GM12875 (cell line): ENCODE measurements around the gene PIP5K1B.

Source experiments
- H3K4me3 ChIP-seq: one replicate; pipeline ENCODE4 v1.5.1; 2011; ENCODE audit warnings: low read depth, low read length, control low read depth
- TF ChIP-seq, protein P1 (sequence below): IDR thresholded peaks from 2 replicates; pipeline ENCODE4 v1.5.1; 2011; ENCODE audit warnings: low read depth, mild to moderate bottlenecking, control low read depth, inconsistent platforms, low read length, moderate library complexity, borderline replicate concordance; ENCODE audit not compliant: insufficient read depth

PIP5K1B gene

GRCh38 chr9:68763104-68763503 lies 58.1 kb downstream of the PIP5K1B start:
- TF ChIP-seq, protein P1, sequence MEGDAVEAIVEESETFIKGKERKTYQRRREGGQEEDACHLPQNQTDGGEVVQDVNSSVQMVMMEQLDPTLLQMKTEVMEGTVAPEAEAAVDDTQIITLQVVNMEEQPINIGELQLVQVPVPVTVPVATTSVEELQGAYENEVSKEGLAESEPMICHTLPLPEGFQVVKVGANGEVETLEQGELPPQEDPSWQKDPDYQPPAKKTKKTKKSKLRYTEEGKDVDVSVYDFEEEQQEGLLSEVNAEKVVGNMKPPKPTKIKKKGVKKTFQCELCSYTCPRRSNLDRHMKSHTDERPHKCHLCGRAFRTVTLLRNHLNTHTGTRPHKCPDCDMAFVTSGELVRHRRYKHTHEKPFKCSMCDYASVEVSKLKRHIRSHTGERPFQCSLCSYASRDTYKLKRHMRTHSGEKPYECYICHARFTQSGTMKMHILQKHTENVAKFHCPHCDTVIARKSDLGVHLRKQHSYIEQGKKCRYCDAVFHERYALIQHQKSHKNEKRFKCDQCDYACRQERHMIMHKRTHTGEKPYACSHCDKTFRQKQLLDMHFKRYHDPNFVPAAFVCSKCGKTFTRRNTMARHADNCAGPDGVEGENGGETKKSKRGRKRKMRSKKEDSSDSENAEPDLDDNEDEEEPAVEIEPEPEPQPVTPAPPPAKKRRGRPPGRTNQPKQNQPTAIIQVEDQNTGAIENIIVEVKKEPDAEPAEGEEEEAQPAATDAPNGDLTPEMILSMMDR: no peak
- no peak overlapping the region for H3K4me3 ChIP-seq

DNA sequence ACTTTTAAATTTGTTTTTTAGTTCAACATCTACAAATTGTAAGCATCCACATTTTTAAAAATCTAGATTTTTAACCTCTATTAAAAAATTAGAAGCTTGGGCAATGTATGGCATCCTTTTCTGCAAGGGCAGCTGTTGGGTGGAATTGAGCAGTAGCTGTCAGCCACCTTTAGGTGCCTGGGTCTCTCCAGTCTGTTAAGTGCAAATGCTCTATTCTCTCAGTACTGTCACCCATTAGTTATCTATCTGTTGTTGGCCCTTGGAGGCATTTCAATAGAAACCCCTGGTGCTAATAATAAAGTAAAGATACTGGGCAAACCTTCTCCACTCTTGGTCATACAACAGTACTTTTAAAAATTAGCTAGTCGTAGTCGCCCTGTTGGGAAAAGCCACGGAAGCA lies 63.6 kb downstream of the PIP5K1B start:
- TF ChIP-seq, protein P1: no peak
- no peak overlapping the region for H3K4me3 ChIP-seq

GRCh38 chr9:68769852-68770251 lies 64.8 kb downstream of the PIP5K1B start:
- no peak overlapping the region for H3K4me3 ChIP-seq
- TF ChIP-seq, protein P1: no peak

DNA sequence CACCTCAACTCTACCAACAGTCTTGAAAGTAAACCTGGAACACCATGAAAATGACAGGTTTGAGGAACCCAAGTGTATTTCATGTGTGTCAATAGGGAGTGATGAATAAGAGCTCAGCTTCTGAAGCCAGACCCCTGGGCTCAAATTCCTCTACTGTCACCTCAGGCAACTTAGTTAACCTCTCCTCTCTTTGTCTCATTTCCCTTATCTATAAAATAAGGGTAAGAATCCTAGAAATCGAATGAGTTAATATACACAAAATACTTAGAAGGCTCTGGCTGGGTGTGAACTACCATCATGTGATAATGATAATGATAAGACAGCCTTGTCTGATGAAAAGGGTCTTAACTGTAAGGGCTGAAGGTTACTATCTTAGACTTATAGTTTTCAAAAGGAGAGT lies 66.3 kb downstream of the PIP5K1B start:
- H3K4me3 ChIP-seq: no peak overlapping the region
- TF ChIP-seq, protein P1: no peak

GRCh38 chr9:68775003-68775730 lies 70.1 kb downstream of the PIP5K1B start:
- TF ChIP-seq, protein P1: no peak
- H3K4me3 ChIP-seq: no peak overlapping the region

- TF ChIP-seq, protein P1: no peak
- H3K4me3 ChIP-seq: no peak overlapping the region
Measured at GRCh38 chr9:68777070-68777763, 72.2 kb downstream of the PIP5K1B start.

- TF ChIP-seq, protein P1: no peak
- no peak overlapping the region for H3K4me3 ChIP-seq
Measured at GRCh38 chr9:68778635-68779034, 73.6 kb downstream of the PIP5K1B start.
